GM23338 (cell line): ENCODE measurements around the gene VPS37B. TPM values are rescaled to one million over a fixed set of nuclear protein-coding genes. Genes with fewer than 3 reads are reported as not detected.

ENCODE experiments used
- ATAC-seq: fragments of 200-7000 bp; cut with Tn5 transposase; 3 replicates; pipeline ENCODE4 v1.9.1; 2020
- DNase-seq: peaks from one replicate; pipeline ENCODE4 v3.0.0-alpha.2; 2015; ENCODE audit warnings: low spot score
- H2AFZ ChIP-seq: fragments of 200-600 bp; sonication (generic); 2 replicates; pipeline ENCODE4 v1.8.0; 2016; ENCODE audit warnings: antibody characterized with exemption, mild to moderate bottlenecking, moderate library complexity
- H3F3A ChIP-seq: fragments of 200-600 bp; sonication (generic); replicated peaks from 2 replicates; pipeline ENCODE4 v1.8.0; 2017; ENCODE audit warnings: antibody characterized with exemption, mixed run types, low read depth
- H3K27ac ChIP-seq: fragments of 200-600 bp; sonication (generic); 2 replicates; pipeline ENCODE4 v1.6.1; 2016; ENCODE audit warnings: low read depth
- H3K27me3 ChIP-seq: fragments of 200-600 bp; sonication (generic); 2 replicates; pipeline ENCODE4 v1.8.0; 2016; ENCODE audit warnings: mild to moderate bottlenecking, mixed run types, moderate library complexity; ENCODE audit not compliant: insufficient read depth
- H3K36me3 ChIP-seq: fragments of 200-600 bp; sonication (generic); 2 replicates; pipeline ENCODE4 v1.8.0; 2016; ENCODE audit warnings: mild to moderate bottlenecking; ENCODE audit not compliant: insufficient read depth
- H3K4me1 ChIP-seq: fragments of 200-600 bp; sonication (generic); 2 replicates; pipeline ENCODE4 v1.8.0; 2016; ENCODE audit warnings: mild to moderate bottlenecking, moderate library complexity; ENCODE audit not compliant: insufficient read depth
- H3K4me2 ChIP-seq: fragments of 200-600 bp; sonication (generic); 2 replicates; pipeline ENCODE4 v1.7.1; 2017; ENCODE audit warnings: mixed run types
- H3K4me3 ChIP-seq: fragments of 200-600 bp; sonication (generic); 2 replicates; pipeline ENCODE4 v1.6.1; 2016; ENCODE audit warnings: mixed run types
- H3K79me2 ChIP-seq: fragments of 200-600 bp; sonication (generic); replicated peaks from 2 replicates; pipeline ENCODE4 v1.8.0; 2017; ENCODE audit warnings: mild to moderate bottlenecking; ENCODE audit not compliant: insufficient read depth
- H3K9me2 ChIP-seq: fragments of 200-600 bp; sonication (generic); 2 replicates; pipeline ENCODE4 v1.8.0; 2017; ENCODE audit not compliant: insufficient read depth
- H4K20me1 ChIP-seq: fragments of 200-600 bp; sonication (generic); replicated peaks from 2 replicates; pipeline ENCODE4 v1.8.0; 2017; ENCODE audit warnings: mild to moderate bottlenecking; ENCODE audit not compliant: insufficient read depth
- H3K27ac Mint-ChIP-seq: 2 replicates; pipeline ENCODE4 v1.8.0; 2020; ENCODE audit warnings: inconsistent platforms, mild to moderate bottlenecking, moderate library complexity, mixed read lengths
- H3K27me3 Mint-ChIP-seq: 3 replicates; pipeline ENCODE4 v1.8.0; 2022; ENCODE audit warnings: low read depth, mild to moderate bottlenecking, moderate library complexity, mixed read lengths, inconsistent platforms; ENCODE audit not compliant: insufficient read depth, poor library complexity
- H3K36me3 Mint-ChIP-seq: 3 replicates; pipeline ENCODE4 v1.8.0; 2021; ENCODE audit warnings: low read depth, mild to moderate bottlenecking, inconsistent platforms, moderate library complexity, mixed read lengths
- H3K4me1 Mint-ChIP-seq: 3 replicates; pipeline ENCODE4 v1.8.0; 2020; ENCODE audit warnings: mild to moderate bottlenecking, inconsistent platforms, mixed read lengths
- H3K4me3 Mint-ChIP-seq: 3 replicates; pipeline ENCODE4 v1.8.0; 2021; ENCODE audit warnings: moderate library complexity, mild to moderate bottlenecking, inconsistent platforms, mixed read lengths
- H3K9me3 Mint-ChIP-seq: 3 replicates; pipeline ENCODE4 v1.8.0; 2020; ENCODE audit warnings: moderate library complexity, mild to moderate bottlenecking, inconsistent platforms, mixed read lengths
- CREB1 ChIP-seq: fragments of 250-450 bp; sonication (Bioruptor Pico); IDR thresholded peaks from 2 replicates; pipeline ENCODE4 v1.5.0; 2020; ENCODE audit warnings: low read depth, mild to moderate bottlenecking, moderate library complexity
- CTCF ChIP-seq, 2 experiments: fragments of 200-600 bp in 1 of 2; sonication (generic) in 1 of 2; conservative IDR thresholded peaks; 2 replicates each; pipeline versions ENCODE4 v1.5.1 to v1.6.1; 2016 to 2017; ENCODE audit warnings: antibody characterized with exemption in 2 of 2, low read depth in 2 of 2, mild to moderate bottlenecking in 2 of 2, moderate library complexity in 1 of 2
- ETS1 ChIP-seq: IDR thresholded peaks from 2 replicates; pipeline ENCODE4 v1.6.1; 2016; ENCODE audit warnings: antibody characterized with exemption
- EZH2 ChIP-seq: fragments of 200-600 bp; sonication (generic); IDR thresholded peaks from one replicate; pipeline ENCODE4 v1.8.0; 2017; ENCODE audit warnings: antibody characterized with exemption, mild to moderate bottlenecking, low read depth; ENCODE audit not compliant: unreplicated experiment
- EZH2phosphoT487 ChIP-seq: fragments of 200-600 bp; sonication (generic); IDR thresholded peaks from one replicate; pipeline ENCODE4 v1.8.1; 2018; ENCODE audit warnings: antibody characterized with exemption; ENCODE audit not compliant: unreplicated experiment
- JUNB ChIP-seq: IDR thresholded peaks from one replicate; pipeline ENCODE4 v1.6.1; 2016; ENCODE audit warnings: antibody characterized with exemption; ENCODE audit not compliant: unreplicated experiment
- NANOG ChIP-seq: IDR thresholded peaks from 2 replicates; pipeline ENCODE4 v1.6.1; 2016; ENCODE audit warnings: antibody characterized with exemption, borderline replicate concordance
- STAT1 ChIP-seq: IDR thresholded peaks from one replicate; pipeline ENCODE4 v1.6.1; 2016; ENCODE audit warnings: antibody characterized with exemption; ENCODE audit not compliant: unreplicated experiment
- ZNF114 ChIP-seq: fragments of 250-450 bp; sonication (Bioruptor Pico); IDR thresholded peaks from 2 replicates; pipeline ENCODE4 v1.5.0; 2020; ENCODE audit warnings: mild to moderate bottlenecking, moderate library complexity
- ZNF331 ChIP-seq: fragments of 250-450 bp; sonication (Bioruptor Pico); IDR thresholded peaks from 2 replicates; pipeline ENCODE4 v1.5.0; 2020; ENCODE audit warnings: low read depth, mild to moderate bottlenecking, moderate library complexity
- polyA plus RNA-seq: library from polyadenylated mRNA; unstranded; fragments of >200 nt; fragmentation: Nextera tagmentation; extraction: Ambion mirVana; gene quantifications from 2 replicates; pipeline ENCODE4 v1.2.1, GENCODE V29; 2016
- total RNA-seq: library from RNA; depleted of rRNA; stranded (reverse); fragments of >200 nt; shearing (Covaris generic); gene quantifications from 2 replicates; pipeline ENCODE4 v1.2.3, GENCODE V29; 2014

VPS37B gene
- total and polyA plus RNA-seq, 2 experiments from 2014 or later, result 6.7 to 10.9 TPM

GRCh38 chr12:122909442-122910288 is 13.7 kb upstream of the VPS37B start:
- H2AFZ ChIP-seq, result no peak overlapping the region

GRCh38 chr12:122908915-122909314 is 13.0 kb upstream of the VPS37B start:
- Histone ChIP-seq H2AFZ (no peak overlapping the region), H3K79me2 (no peaks in the 10 kb centered on the region), H3K27me3 (no peaks in the 10 kb centered on the region), H4K20me1 (no peaks in the 10 kb centered on the region; the same call in 1 of the 2 replicates), H3K4me2 (no peak overlapping the region), H3K4me3 (no peak overlapping the region), H3K9me2 (no peaks in the 10 kb centered on the region), H3K27ac (no peak overlapping the region), H3F3A (no peaks in the 10 kb centered on the region), H3K4me1 (peaks cover 5% of the 10 kb centered on the region), H3K36me3 (no peaks in the 10 kb centered on the region)
- Mint-ChIP-seq H3K4me3 (no peak overlapping the region), H3K4me1 (peaks cover 13% of the 10 kb centered on the region), H3K9me3 (no peaks in the 10 kb centered on the region; the same call in 2 of the 3 replicates), H3K27me3 (peaks cover 5% of the 10 kb centered on the region), H3K36me3 (no peaks in the 10 kb centered on the region), H3K27ac (no peak overlapping the region)
- DNase-seq (no peak), ATAC-seq (no peak)
- no peak for TF ChIP-seq EZH2phosphoT487
- no peak for TF ChIP-seq CTCF (conservative IDR thresholded peaks at IDR 0.05; ENCODE audit: low read depth in 2 of 2)
- TF ChIP-seq CREB1, result no peak
- TF ChIP-seq ETS1, result no peak
- no peak for TF ChIP-seq JUNB
- TF ChIP-seq EZH2, result no peak

More at GRCh38 chr12:122909442-122910288, 13.7 kb upstream of the VPS37B start:
- H3K4me1 Mint-ChIP-seq, result peaks cover 12% of the 10 kb centered on the region
- peaks cover 5% of the 10 kb centered on the region for H3K27me3 Mint-ChIP-seq
- Histone ChIP-seq H3K4me3 (no peak overlapping the region), H3K27me3 (no peaks in the 10 kb centered on the region), H3F3A (no peaks in the 10 kb centered on the region), H3K36me3 (no peaks in the 10 kb centered on the region), H3K79me2 (no peaks in the 10 kb centered on the region), H3K4me2 (peak overlapping the region; percentile 55), H3K4me1 (peaks cover 5% of the 10 kb centered on the region), H4K20me1 (no peaks in the 10 kb centered on the region; the same call in 1 of the 2 replicates), H3K27ac (no peak overlapping the region), H3K9me2 (no peaks in the 10 kb centered on the region)
- ATAC-seq (peak; percentile 91), DNase-seq (peak; percentile 45)
- TF ChIP-seq JUNB (no peak), CREB1 (no peak), ETS1 (no peak), ZNF331 (CRISPR knock-in tag) (no peak), STAT1 (no peak), ZNF114 (CRISPR knock-in tag) (no peak), NANOG (no peak)
- H3K27ac Mint-ChIP-seq, result no peak overlapping the region; the same call in 1 of the 2 replicates
- no peaks in the 10 kb centered on the region; the same call in 2 of the 3 replicates for H3K9me3 Mint-ChIP-seq
- no peaks in the 10 kb centered on the region for H3K36me3 Mint-ChIP-seq
- peak overlapping the region; percentile 23; the same call in 1 of the 3 replicates for H3K4me3 Mint-ChIP-seq
